PC-3 (cell line): ENCODE results near the gene VEGFA.

Experiments
- EZH2 ChIP-seq: fragments of 300-600 bp; sonication (generic); IDR thresholded peaks from one replicate; pipeline ENCODE4 v1.6.1; 2017; ENCODE audit warnings: antibody characterized with exemption, mild to moderate bottlenecking, low read length; ENCODE audit not compliant: unreplicated experiment
- TF ChIP-seq, protein P1 (sequence below): fragments of 300-600 bp; sonication (generic); conservative IDR thresholded peaks from 2 replicates; pipeline ENCODE4 v1.5.1; 2017; ENCODE audit warnings: antibody characterized with exemption, low read depth, mild to moderate bottlenecking, low read length

DNA sequence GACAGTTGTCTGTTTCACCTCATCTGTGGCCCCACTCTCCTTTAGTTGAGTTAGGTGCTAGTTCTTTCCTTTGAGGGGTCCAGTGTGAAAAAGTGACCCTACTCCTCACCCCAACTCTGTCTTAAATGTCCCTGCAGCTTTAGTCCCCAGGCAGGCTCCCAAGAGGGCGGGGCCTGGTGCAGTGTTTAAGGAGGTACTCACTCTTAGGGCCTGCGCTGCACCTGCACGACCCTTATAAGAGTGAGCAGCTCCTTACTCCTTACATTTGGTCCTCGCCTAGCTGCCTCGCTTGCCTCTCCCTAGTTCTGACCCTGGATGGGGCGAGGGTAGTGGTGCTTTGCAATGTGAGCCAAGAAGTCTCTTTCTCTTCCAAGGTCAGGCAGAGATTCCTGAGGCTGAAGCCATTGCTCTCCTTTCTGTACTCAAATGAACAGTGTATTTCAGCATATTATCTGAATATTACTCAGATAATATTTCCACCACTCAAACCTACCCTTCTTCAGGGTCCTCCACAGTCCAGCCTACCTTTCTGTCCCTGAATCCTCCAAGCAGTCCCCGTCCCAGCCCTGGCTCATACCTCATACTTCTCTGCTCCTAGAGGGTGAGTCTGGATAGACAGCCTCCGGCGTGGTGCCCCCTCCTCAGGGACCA, 11.9 kb upstream of the VEGFA start:
- TF ChIP-seq EZH2: no peak
- TF ChIP-seq, protein P1, sequence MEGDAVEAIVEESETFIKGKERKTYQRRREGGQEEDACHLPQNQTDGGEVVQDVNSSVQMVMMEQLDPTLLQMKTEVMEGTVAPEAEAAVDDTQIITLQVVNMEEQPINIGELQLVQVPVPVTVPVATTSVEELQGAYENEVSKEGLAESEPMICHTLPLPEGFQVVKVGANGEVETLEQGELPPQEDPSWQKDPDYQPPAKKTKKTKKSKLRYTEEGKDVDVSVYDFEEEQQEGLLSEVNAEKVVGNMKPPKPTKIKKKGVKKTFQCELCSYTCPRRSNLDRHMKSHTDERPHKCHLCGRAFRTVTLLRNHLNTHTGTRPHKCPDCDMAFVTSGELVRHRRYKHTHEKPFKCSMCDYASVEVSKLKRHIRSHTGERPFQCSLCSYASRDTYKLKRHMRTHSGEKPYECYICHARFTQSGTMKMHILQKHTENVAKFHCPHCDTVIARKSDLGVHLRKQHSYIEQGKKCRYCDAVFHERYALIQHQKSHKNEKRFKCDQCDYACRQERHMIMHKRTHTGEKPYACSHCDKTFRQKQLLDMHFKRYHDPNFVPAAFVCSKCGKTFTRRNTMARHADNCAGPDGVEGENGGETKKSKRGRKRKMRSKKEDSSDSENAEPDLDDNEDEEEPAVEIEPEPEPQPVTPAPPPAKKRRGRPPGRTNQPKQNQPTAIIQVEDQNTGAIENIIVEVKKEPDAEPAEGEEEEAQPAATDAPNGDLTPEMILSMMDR: no peak
